ENCODE data around the gene ADAMTS9.

The ADAMTS9 gene

DNA sequence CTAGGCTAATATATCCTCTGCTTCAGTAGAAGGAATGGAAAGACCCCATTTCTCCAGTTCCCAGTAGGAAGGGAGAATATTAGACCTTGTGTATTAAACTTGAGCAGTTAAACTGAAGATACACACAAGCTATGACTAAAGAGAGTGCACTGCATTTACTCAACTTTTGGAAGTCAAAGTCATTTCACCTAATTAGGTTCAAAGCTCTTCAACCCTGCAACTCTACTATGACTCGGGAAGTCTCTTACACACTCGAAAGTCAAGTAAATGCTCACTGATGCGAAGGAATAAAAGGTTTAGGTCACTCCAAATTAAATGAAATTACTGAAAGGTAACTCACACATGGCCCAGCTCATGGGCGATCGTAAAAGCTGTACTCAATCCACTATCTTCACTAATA lies 33.8 kb downstream of the ADAMTS9 start:
- no peak for DNase-seq (ENCODE audit: low spot score)

GRCh38 chr3:64653101-64653500 lies 34.7 kb downstream of the ADAMTS9 start:
- DNase-seq (ENCODE audit: low spot score) = no peak

DNA sequence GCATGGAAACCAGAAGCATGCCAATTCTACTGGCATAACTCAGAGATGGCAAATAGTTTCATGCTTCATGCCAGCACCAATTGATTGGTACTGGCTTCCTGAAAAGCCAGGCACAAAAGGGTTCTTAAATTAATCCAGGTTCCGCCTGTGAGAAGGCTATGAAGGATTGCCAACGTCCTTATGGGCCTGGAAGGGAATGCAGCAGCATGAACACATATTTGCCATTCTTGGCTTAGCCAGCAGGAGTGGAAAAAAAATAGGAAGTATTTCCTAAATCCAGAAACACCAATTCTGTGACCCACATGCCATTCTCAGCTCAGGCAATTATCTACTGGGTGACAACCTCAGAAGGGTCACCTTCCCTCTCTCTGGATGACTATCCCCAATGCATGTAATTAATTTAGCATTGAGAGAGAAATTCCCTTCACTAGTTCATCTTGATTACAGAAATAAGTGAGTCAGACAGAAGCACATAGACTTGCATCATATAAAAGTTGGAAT lies 36.0 kb downstream of the ADAMTS9 start:
- DNase-seq (ENCODE audit: low spot score) = no peak

DNA sequence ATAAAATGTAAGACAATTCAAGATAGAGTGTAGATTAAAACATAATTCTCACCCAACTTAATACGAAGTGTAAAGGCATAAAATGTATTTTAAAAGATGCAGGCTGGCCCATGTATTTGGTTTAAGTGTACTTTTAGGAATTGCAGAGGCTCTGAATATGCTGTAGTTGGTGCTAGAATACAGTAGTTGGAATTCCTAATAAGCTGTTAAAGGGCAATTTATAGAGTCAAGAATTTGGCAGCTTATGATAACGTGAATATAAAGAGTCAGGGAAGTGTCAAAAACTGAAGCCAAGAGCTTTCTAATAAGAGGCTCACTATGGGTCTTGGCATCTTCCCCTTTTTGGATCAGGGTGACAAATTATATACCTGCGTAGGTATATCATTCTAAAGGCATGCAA lies 36.5 kb downstream of the ADAMTS9 start:
- no peak for DNase-seq (ENCODE audit: low spot score)

DNA sequence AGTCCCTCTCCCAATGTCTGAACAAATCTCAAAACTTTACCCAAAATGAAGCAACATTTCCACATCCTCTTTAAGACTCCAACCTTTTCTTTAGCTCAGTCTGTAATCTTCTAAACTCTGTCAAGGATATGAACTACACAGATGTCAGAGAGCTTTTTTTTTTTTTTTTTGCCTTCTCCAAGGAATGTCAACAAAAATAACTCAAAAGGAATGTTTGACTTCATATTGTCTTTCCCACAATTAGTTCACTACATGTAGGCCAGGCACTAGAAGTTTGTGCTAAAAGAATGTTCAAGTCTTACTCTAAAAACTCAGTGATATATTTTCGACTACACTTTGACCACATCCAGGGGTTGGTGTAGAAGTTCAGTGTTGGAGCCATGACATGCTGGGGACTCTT lies 37.1 kb downstream of the ADAMTS9 start:
- DNase-seq (ENCODE audit: low spot score) = no peak

- DNase-seq (ENCODE audit: low spot score) = no peak
These were observed 37.6 kb downstream of the ADAMTS9 start for GRCh38 chr3:64650096-64650622.

GRCh38 chr3:64648927-64649906 lies 38.6 kb downstream of the ADAMTS9 start:
- DNase-seq (ENCODE audit: low spot score) = no peak

GRCh38 chr3:64647825-64648224 lies 40.0 kb downstream of the ADAMTS9 start:
- DNase-seq (ENCODE audit: low spot score) = no peak

DNA sequence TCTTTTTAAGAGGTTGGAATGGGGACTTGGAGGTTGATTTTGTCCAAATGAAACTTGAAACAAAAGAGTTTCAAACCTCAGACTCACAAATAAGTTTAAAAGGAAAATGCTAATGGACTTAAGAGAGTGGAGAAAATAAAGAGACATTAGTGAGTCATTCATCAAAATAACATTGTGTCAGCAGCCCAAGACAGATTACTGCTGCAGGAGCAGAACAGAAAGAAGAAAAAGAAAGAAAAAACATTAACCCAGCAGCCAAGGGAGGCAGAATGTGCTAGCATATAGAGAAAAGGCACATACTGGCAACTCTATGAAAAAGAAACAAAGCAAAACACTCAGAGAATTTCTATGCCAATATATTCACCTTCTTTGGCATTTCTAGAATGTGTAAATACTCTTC lies 42.6 kb downstream of the ADAMTS9 start:
- no peak for DNase-seq (ENCODE audit: low spot score)

GRCh38 chr3:64644483-64644882 lies 43.3 kb downstream of the ADAMTS9 start:
- no peak for DNase-seq (ENCODE audit: low spot score)

- DNase-seq (ENCODE audit: low spot score) = no peak
These were observed 45.3 kb downstream of the ADAMTS9 start for GRCh38 chr3:64642327-64643151.

DNA sequence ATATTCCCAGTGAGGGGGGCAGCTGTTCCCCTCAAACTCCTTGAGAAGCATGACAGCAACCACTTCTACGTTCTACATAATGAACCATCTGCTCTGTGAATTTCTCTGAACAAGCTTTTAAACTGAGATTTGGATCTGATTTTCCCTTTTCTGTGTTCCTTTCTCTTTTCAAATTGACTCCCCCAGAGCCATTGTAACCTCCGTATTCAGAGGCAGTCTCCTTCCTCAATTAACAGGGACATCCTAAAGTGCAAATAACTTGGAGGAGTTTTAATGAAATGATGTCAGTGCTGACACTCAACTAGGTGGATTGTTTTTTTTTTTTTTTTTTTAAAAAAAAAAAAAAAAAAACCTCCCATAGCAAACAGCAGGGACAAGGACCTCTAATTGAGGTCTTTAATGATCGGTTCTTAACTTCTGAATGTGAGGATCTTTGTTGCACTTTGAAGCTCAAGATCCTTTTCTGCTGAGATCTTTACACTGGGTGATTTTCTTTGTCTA lies 48.8 kb downstream of the ADAMTS9 start:
- no peak for DNase-seq (ENCODE audit: low spot score)

DNA sequence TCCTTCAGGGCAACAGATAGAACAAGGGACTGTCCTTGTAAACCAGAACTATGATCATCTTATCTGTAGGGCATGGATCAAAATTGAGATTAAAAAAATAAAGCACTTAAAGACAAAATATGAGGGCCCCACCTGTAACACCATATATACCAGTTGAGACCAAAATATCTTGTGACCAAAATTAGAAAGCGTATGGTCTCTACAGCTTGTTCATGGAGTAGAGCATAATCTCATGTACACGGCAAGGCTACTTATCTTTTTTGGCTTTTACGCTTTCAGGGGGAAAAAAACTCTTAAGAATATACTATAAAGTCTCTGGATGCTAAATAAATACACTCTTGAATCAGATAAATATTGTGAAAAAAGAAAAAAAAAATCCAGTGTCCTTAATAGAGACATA lies 49.3 kb downstream of the ADAMTS9 start:
- no peak for DNase-seq (ENCODE audit: low spot score)

- no peak for DNase-seq (ENCODE audit: low spot score)
These were observed 53.4 kb downstream of the ADAMTS9 start for GRCh38 chr3:64634417-64634816.

DNA sequence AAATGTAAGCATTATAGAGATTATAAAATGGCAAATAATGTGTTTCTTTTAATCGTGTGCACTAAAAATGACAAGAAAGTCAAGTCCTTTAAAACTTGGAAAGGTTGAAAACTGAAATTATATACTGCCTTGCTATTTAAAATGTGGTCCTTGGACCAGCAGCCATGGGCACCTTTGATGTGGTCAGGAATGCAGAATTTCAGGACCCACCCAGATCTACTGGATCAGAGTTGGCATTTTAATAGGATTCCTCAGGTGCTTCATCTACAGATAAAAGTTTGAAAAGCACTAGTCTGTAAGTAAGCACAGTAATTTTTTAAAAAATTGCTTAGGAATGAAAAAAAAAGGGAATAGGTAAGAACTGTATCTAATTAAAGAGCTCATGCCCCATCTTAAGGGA lies 55.8 kb downstream of the ADAMTS9 start:
- no peak for DNase-seq (ENCODE audit: low spot score)

GRCh38 chr3:64627471-64628321 lies 60.1 kb downstream of the ADAMTS9 start:
- no peak for DNase-seq (ENCODE audit: low spot score)

GRCh38 chr3:64627042-64627441 lies 60.8 kb downstream of the ADAMTS9 start:
- no peak for DNase-seq (ENCODE audit: low spot score)

DNA sequence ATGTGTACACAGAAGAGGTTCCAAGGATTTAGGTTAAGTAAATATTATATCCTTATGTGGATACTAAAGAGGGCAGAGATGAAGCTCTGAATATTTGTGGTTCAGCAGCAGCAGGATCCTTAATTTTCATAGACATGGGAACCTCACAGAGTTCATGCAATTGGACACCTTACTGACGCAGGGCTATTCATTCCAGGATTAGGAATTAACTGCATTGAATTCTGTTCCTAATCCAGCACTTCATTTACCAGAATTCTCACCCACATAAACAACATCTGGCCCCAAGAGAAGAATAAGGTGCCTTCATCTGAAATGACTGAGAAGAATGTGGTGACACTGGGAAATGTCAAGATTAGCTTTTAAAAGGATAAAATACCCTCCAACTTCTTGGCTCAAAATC lies 62.4 kb downstream of the ADAMTS9 start:
- DNase-seq (ENCODE audit: low spot score) = no peak

DNA sequence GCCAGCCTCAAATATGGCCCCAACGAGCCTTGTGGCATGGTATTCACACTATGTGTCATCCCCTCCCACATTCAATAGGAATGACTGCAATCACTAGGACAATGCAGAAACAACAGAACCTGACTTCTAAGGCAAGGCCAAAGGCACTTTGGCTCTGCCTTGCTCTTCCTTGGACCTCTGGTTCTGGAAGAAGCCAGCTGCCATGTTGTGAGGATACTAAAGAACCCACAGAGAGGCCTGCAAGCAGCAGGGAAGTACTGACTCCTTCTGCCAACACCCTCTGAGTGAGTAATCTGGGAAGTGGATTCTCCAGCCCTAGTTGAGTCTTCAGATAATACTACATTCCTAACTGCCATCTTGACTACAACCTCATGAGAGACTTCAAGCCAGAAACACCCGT lies 64.7 kb downstream of the ADAMTS9 start:
- DNase-seq (ENCODE audit: low spot score) = no peak

DNA sequence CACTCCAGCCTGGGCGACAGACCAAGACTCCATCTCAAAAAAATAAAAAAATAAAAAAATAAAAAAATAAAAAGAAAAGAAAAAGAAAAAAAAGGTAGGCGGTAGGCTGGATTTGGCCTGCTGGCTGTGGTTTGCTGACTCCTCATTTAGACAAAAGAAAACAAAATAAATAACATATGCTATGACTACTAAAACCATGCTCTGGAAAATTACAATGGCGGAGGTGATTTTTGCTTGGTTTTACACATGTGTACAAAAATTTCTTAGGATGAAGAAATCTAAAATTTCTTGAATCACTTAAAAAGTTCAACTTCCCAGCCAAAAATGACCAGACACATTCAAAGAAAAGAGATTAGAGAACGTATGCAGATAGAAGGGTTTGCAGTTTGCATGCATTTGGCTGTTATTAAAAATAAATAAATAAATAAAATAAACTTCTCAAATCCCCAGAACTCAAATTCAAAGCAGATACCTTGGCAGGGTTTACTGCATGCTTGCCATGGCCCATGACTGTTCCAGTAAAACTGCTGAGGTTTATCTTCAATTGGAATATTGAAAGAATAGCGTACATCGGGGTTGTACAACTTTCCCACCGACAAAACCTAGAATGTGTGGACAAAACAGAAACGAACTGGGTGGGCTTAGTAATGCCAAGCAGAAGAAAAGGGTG lies 65.9 kb downstream of the ADAMTS9 start:
- DNase-seq (ENCODE audit: low spot score) = no peak

- no peak for DNase-seq (ENCODE audit: low spot score)
These were observed 66.5 kb downstream of the ADAMTS9 start for GRCh38 chr3:64621275-64621674.

All from germinal center (tissue), 1 donor.